ENCODE results near the gene TTBK1. TPM values are rescaled to one million over a fixed set of nuclear protein-coding genes. Genes with fewer than 3 reads are reported as not detected.
A peak's percentile ranks its signal among the peaks of the same experiment; 100 is the strongest.

TTBK1 gene
- total RNA-seq, 6 experiments from 2014 or later = 0.83 to 1.6 (median 0.87) TPM

DNA sequence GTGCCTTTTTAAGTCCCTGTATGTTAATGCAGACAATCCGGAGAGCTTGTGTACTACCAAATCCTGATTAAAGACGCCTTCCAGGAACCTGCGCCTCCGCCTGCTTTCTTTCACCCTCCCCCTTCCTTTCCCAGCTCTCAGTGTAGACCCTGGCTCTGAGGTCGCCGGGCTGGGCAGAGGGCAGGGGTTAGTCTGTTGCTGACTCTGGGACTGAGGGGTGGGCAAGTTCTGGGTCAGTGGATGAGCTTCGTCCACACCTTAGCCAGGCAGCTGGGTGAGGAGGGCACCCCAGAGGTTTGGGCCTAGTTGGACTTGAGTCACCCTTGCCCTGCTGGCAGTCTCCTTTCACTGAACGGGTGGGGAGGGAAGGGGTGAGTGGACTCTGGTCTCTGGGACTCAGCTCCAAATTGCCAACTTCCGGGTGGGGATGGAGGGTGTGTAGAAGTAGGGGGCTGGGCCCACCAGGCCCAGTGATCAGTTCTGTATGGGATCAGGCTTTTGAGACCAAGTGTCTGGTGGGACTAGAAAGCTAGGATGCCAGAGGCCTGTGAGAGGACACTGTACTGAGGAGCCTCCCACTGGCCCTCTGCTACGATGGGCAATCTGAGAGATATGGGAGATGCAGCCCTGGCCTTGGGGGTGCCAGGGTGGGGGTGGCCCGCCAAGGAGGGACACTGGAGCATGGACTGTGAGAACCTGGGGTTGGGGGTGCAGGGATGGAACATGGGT lies 33.5 kb downstream of the TTBK1 start:
- DNase-seq (peak; percentile 71 to 87 (median 83)), ATAC-seq (peak; percentile 39 to 53 (median 50))
- peaks cover 0 to 51% (median 19%) of the 10 kb centered on the region in 4 donors for H3K4me1 ChIP-seq
- intact Hi-C loops (cut with DNase I) = no loop called here
- TF ChIP-seq, protein P1, sequence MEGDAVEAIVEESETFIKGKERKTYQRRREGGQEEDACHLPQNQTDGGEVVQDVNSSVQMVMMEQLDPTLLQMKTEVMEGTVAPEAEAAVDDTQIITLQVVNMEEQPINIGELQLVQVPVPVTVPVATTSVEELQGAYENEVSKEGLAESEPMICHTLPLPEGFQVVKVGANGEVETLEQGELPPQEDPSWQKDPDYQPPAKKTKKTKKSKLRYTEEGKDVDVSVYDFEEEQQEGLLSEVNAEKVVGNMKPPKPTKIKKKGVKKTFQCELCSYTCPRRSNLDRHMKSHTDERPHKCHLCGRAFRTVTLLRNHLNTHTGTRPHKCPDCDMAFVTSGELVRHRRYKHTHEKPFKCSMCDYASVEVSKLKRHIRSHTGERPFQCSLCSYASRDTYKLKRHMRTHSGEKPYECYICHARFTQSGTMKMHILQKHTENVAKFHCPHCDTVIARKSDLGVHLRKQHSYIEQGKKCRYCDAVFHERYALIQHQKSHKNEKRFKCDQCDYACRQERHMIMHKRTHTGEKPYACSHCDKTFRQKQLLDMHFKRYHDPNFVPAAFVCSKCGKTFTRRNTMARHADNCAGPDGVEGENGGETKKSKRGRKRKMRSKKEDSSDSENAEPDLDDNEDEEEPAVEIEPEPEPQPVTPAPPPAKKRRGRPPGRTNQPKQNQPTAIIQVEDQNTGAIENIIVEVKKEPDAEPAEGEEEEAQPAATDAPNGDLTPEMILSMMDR (IDR thresholded peaks at IDR 0.05) = no peak
- TF ChIP-seq POLR2A (IDR thresholded peaks at IDR 0.05) = no peak
- no peaks in the 10 kb centered on the region for H3K9me3 ChIP-seq
- peak overlapping the region; percentile 60 to 71 (median 66) for H3K27ac ChIP-seq
- H3K27me3 ChIP-seq = no peaks in the 10 kb centered on the region
- peak overlapping the region in 1 of 3 donors; percentile 82 for H3K4me3 ChIP-seq
- 17% methylated on average over 7 of the region's 11 CpGs for WGBS (ENCODE audit: insufficient coverage, low coverage, low lambda C conversion rate, missing lambda C conversion rate)
- no peaks in the 10 kb centered on the region for H3K36me3 ChIP-seq

- no peak for DNase-seq
- H3K4me1 ChIP-seq = peaks cover 0 to 49% (median 19%) of the 10 kb centered on the region in 4 donors
- intact Hi-C loops (cut with DNase I) = no loop called here
- WGBS (ENCODE audit: insufficient coverage, low coverage, low lambda C conversion rate, missing lambda C conversion rate) = 30% methylated on average over 2 of the region's 6 CpGs
- H3K9me3 ChIP-seq = no peaks in the 10 kb centered on the region
- TF ChIP-seq POLR2A (IDR thresholded peaks at IDR 0.05) = no peak
- TF ChIP-seq, protein P1 (IDR thresholded peaks at IDR 0.05) = no peak
- no peaks in the 10 kb centered on the region for H3K36me3 ChIP-seq
- ATAC-seq = no peak
- H3K27me3 ChIP-seq = no peaks in the 10 kb centered on the region
- H3K27ac ChIP-seq = peak overlapping the region; percentile 60 to 71 (median 66)
- H3K4me3 ChIP-seq = peak overlapping the region in 2 of 3 donors; percentile 7 to 15
Measured at GRCh38 chr6:43277306-43277642, 34.0 kb downstream of the TTBK1 start.

- ATAC-seq = peak; percentile 12 to 55 (median 34)
- Histone ChIP-seq H3K9me3 (no peaks in the 10 kb centered on the region), H3K27ac (peak overlapping the region; percentile 60 to 71 (median 69)), H3K27me3 (no peaks in the 10 kb centered on the region), H3K4me1 (peaks cover 0 to 49% (median 19%) of the 10 kb centered on the region in 4 donors), H3K36me3 (no peaks in the 10 kb centered on the region), H3K4me3 (peak overlapping the region in 2 of 3 donors; percentile 7 to 15)
- WGBS (ENCODE audit: insufficient coverage, low coverage, low lambda C conversion rate, missing lambda C conversion rate) = 13% methylated on average over 4 of the region's 13 CpGs
- DNase-seq = peak; percentile 57 to 86 (median 82)
- no peak for TF ChIP-seq POLR2A (IDR thresholded peaks at IDR 0.05)
- TF ChIP-seq, protein P1 (IDR thresholded peaks at IDR 0.05) = no peak
- intact Hi-C loops (cut with DNase I) = no loop called here
Measured at GRCh38 chr6:43277643-43278523, 34.6 kb downstream of the TTBK1 start.

- WGBS (ENCODE audit: insufficient coverage, low coverage, low lambda C conversion rate, missing lambda C conversion rate) = 43% methylated on average over 3 of the region's 4 CpGs
- intact Hi-C loops (cut with DNase I) = no loop called here
- H3K36me3 ChIP-seq = no peaks in the 10 kb centered on the region
- peak overlapping the region in 1 of 3 donors; percentile 15 for H3K4me3 ChIP-seq
- peak overlapping the region; percentile 60 to 71 (median 69) for H3K27ac ChIP-seq
- H3K27me3 ChIP-seq = no peaks in the 10 kb centered on the region
- peak; percentile 55 to 68 (median 58) for ATAC-seq
- DNase-seq = peak in 2 of 3 donors; percentile 57 to 86
- H3K9me3 ChIP-seq = no peaks in the 10 kb centered on the region
- peak; percentile 40 for TF ChIP-seq POLR2A (IDR thresholded peaks at IDR 0.05)
- TF ChIP-seq, protein P1 (IDR thresholded peaks at IDR 0.05) = no peak
- H3K4me1 ChIP-seq = peaks cover 0 to 47% (median 19%) of the 10 kb centered on the region in 4 donors
Measured at GRCh38 chr6:43278524-43279078, 35.3 kb downstream of the TTBK1 start.
